GM13976 (cell line): ENCODE data around the gene TMIGD2.

Source experiments
- DNase-seq: peaks from one replicate; pipeline ENCODE4 v3.0.0; 2012; ENCODE audit warnings: low spot score
- CTCF ChIP-seq: IDR thresholded peaks from 2 replicates; pipeline ENCODE4 v1.5.1; 2012; ENCODE audit warnings: borderline replicate concordance, mild to moderate bottlenecking; ENCODE audit not compliant: insufficient read depth; ENCODE audit errors: extremely low read depth, missing control alignments, control extremely low read depth
- in situ Hi-C: fragments of 300-500 bp; cut with MboI; formaldehyde crosslinking; loops from one replicate; pipeline ENCODE4 v1.12.0; 2022; ENCODE audit warnings: low sequenced_read_pairs, mixed read lengths, inconsistent platforms; ENCODE audit not compliant: unreplicated experiment

The TMIGD2 gene

DNA sequence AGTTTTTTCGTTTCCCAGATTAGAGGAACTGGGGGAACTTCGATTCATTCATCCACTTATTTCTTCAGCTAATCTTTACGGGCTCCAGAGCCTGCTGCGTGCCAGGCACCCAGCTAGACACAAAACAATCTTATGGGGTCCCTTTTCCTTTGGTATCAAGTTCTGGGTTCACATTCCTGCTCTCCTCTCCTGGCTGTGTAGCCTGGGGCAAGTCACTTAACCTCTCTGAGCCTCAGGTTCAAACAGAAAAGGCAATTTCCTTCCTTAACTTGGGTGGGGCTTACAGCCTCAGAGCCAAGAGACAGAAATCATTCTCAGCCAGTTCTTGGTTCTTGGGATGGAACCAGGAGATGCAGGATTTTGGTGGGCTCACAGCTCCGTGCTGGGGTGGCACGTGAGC lies 17.2 kb downstream of the TMIGD2 start:
- no peak for TF ChIP-seq CTCF
- in situ Hi-C loops, result no loop called here
- DNase-seq, result no peak

- in situ Hi-C loops, result no loop called here
- no peak for DNase-seq
- TF ChIP-seq CTCF, result no peak
Observed at GRCh38 chr19:4284176-4284958, 17.8 kb downstream of the TMIGD2 start.

GRCh38 chr19:4279530-4280422 lies 22.4 kb downstream of the TMIGD2 start:
- DNase-seq, result no peak
- no peak for TF ChIP-seq CTCF
- in situ Hi-C loops, result no loop called here

GRCh38 chr19:4279267-4279529 lies 23.0 kb downstream of the TMIGD2 start:
- in situ Hi-C loops, result no loop called here
- DNase-seq, result no peak
- no peak for TF ChIP-seq CTCF

DNA sequence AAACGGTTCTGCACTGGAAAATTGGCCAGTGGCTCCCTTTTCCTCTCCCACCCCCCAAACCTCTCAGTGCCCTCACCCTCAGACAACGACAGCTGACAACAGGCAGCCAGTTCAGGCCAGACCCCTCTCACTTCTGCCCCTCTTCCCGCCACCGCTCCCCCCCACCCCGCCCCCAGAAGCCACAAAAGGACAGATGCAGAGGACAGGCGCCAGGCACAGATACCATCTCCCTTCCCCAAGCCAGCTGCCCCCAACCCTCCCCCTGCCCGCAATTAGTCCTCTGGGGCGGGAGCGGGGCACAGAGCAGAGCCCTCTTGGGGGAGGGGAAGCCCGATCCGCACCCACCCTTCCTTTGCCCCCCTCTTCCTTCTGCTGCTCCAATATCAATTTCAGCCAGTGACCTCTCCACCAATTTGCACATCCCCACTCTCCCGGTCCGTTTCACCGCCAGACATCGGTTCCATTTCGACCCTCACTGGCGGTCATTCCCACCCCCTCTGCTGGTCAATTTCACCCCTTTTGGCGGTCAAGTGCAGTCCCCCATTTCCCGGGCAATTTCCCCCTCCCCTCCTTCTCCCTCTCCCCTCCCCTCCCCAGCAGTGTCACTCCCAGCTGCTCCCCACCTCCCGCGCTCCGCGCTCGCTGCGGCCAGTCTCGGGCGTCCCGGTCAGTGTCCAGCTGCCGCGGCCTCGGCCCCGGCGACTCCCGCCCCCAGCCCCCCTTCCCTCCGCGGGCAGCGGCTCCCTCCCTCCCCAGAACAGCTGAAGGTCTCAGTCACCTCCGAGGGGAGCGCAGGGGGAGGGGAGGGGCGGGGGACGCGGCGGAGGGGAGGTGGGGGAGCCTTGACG lies 23.5 kb downstream of the TMIGD2 start, which contains the start of gene SHD:
SHD (plus strand) TSS at position 848 of the 848 bp plus-strand sequence. CDS start 798 bp downstream, outside the sequence.
- no peak for DNase-seq
- in situ Hi-C loops, result no loop called here
- no peak for TF ChIP-seq CTCF

DNA sequence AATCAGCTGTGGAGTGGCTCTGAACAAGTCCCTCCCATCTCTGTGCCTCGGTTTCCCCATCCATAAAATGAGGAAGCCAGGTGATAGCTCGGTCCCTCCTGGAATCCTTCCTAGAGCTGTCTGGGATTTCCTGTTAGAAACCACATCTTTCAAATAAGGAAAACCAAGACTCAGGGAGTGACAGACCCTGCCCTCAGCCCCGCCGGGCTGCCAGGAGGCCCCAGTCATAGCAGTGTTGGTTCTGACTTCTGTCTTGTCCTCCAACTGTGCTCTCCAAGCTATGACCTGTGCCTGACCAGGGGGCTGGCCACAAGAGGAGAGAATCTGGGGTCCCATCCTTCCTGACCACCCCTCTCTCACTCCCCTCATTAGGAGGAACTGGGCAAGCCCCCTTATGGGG lies 24.2 kb downstream of the TMIGD2 start:
- in situ Hi-C loops, result no loop called here
- no peak for TF ChIP-seq CTCF
- no peak for DNase-seq
